Measurements from ENCODE around the gene ADRA1B.

DNA sequence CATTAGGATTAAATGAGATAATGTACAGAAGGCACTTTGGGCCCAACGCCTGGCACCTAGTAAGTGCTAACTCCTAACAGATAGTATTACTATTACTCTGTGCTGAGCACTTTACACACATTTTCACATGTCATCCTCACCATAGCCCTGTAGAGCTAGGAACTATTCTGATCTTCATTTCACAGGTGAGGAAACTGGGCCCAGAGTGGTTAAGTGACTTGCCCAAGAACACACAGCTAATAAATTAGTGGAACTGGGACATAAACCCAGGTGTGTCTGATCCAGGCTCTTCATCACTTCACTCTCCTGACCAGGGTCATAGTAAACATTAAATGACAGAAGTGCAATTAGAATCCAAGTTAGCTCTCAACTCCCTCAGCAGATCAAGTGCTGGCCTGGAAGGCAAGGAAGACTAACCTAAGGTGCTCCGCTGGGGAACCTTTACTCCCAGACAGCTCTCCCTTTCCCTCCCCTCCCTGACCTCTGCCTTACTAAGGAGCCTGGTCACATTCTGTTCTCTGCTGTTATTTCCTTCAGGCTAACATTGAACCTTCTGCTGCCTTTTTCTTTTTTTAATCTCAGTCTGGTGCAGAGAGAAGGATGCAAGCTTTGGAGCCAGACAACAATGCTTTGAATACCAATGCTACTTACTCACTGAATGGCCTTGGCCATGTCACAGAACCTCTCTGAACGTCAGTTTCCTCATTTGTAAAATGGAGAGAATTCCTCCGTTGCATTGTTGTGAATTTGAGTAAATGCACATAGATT, 4.1 kb upstream of the ADRA1B start:
- TF ChIP-seq, protein P1, sequence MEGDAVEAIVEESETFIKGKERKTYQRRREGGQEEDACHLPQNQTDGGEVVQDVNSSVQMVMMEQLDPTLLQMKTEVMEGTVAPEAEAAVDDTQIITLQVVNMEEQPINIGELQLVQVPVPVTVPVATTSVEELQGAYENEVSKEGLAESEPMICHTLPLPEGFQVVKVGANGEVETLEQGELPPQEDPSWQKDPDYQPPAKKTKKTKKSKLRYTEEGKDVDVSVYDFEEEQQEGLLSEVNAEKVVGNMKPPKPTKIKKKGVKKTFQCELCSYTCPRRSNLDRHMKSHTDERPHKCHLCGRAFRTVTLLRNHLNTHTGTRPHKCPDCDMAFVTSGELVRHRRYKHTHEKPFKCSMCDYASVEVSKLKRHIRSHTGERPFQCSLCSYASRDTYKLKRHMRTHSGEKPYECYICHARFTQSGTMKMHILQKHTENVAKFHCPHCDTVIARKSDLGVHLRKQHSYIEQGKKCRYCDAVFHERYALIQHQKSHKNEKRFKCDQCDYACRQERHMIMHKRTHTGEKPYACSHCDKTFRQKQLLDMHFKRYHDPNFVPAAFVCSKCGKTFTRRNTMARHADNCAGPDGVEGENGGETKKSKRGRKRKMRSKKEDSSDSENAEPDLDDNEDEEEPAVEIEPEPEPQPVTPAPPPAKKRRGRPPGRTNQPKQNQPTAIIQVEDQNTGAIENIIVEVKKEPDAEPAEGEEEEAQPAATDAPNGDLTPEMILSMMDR (IDR thresholded peaks at IDR 0.05): no peak
- TF ChIP-seq POLR2A (IDR thresholded peaks at IDR 0.05): no peak

Measured in lower leg skin (tissue), 3 donors.